ENCODE data around the gene MRPS23. TPM values are rescaled to one million over a fixed set of nuclear protein-coding genes. Genes with fewer than 3 reads are reported as not detected.

Gene MRPS23
- total RNA-seq, 3 donors from 2014 or later (not counting 1 experiment from before 2014, with no cell fraction given), result 12.8 to 17.3 (median 17.2) TPM

Other genes starting within 250 kb of the MRPS23 start
- not detected for gene CCDC182, start 104.7 kb downstream of the MRPS23 start, total RNA-seq
- gene CUEDC1, start 105.4 kb upstream of the MRPS23 start, total RNA-seq, result 1 to 10 TPM; 1.5 to 3.7 (median 2.6) TPM
- gene VEZF1, start 138.2 kb upstream of the MRPS23 start, total RNA-seq, result 10 to 100 TPM; 49.8 to 64.6 (median 63.4) TPM
- 100 to 1,000 TPM; 125 to 157 (median 137) TPM for gene SRSF1, start 157.2 kb upstream of the MRPS23 start, total RNA-seq
- gene DYNLL2, start 233.4 kb upstream of the MRPS23 start, total RNA-seq, result 10 to 100 TPM; 25.6 to 37.0 (median 36.1) TPM

All from natural killer cell (primary cell).